Measurements from ENCODE around the gene WFIKKN2.

Gene WFIKKN2

DNA sequence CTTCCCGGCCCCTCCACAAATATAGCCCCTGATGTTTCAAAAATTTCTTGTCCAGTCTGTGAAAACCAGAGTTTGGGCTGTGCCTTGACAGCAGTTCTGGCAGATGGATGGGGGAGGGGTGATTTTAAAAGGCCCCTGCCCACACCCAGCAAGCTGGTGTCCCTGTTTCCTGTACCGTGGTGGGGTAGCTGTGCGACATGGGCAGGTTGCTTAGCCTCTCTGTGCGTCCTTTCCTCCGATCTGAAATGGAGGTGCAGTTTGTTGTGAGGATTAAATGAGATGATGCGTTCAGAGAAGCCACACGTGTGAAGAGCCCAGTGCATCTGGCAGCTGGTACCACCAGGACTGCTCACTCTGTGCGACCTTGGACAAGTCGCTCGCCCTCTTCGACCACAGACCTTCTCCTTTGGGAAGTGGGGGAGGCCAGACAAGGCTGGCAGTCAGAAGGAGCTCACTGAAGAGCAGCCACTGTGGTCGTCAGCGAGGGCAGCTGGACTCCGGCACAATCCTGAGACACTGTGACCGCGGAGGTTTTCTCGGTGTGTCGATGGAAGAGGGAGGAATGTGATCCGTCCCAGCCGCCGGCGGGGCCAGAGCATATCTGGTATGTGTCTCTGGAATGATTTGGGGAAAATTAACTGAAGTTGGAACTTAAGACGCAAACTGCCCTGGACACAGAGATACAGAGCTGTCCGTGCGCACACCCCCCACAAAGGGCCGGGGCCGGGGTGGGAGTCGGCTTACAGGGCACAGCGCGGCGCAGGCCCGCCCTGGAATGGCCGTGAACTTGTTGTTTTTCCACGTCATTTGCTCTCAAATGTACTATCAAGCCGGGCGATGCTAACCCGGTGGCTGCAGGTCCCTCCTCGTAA, 721 bp upstream of the WFIKKN2 start:
- DNase-seq = no peak

DNA sequence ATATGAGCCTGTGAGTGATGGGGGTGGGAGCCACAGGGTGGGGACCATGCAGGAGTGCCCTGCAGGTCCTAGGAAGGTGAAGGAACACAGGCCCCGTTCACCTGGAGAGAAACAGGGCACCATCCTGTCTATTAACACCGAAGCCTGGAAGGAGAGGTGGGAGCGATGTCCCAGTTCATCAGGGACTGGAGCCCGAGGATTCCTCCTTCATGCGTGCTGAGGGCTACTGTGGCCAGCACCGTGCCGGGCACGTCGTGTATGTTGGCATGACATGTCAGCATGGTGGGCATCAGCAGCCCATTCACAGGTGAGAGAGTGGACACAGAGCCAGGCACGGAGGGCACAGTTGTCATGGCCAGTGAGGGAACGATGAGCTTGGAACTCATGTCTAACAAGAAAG, 1.4 kb downstream of the WFIKKN2 start:
- DNase-seq = no peak

DNA sequence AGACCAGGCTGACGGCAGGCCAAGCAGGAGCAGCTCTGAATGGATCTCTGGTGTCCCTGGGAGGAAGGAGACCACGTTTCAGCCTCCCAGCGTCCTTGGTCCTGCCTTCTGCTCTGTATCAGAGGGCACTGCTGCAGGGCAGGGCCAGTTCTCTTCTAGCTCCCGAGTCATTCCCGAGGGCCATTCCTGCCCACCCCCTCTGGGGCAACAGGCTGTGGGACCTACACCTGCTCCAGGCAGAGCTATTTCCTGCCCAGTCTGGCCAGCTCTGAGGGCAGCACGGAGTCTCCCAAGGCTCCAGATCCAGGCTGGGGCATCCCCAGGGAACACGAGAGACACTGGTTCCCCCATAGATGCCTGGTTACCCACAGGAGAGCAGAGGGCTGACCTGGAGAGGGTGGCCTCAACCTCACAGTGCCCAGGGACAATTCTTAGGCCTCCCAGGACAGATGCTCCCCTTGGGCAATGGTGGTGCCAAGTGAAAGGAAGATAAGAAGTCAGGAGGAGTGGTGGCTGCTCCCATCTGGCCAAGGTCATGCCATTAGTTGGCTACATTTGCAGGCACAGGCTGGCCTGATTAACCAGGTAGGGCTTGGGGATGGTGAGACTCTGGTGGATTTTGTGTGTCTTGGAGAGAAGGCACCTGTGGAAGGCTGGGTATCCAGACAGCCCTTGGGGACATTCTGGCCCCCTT, 2.0 kb downstream of the WFIKKN2 start:
- DNase-seq = no peak

GRCh38 chr17:50837980-50838954, 2.9 kb downstream of the WFIKKN2 start:
- no peak for DNase-seq

DNA sequence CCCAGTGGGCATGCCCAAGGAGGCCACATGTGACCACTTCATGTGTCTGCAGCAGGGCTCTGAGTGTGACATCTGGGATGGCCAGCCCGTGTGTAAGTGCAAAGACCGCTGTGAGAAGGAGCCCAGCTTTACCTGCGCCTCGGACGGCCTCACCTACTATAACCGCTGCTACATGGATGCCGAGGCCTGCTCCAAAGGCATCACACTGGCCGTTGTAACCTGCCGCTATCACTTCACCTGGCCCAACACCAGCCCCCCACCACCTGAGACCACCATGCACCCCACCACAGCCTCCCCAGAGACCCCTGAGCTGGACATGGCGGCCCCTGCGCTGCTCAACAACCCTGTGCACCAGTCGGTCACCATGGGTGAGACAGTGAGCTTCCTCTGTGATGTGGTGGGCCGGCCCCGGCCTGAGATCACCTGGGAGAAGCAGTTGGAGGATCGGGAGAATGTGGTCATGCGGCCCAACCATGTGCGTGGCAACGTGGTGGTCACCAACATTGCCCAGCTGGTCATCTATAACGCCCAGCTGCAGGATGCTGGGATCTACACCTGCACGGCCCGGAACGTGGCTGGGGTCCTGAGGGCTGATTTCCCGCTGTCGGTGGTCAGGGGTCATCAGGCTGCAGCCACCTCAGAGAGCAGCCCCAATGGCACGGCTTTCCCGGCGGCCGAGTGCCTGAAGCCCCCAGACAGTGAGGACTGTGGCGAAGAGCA, 4.4 kb downstream of the WFIKKN2 start:
- DNase-seq = no peak

- DNase-seq = no peak
These were observed 5.0 kb downstream of the WFIKKN2 start for GRCh38 chr17:50840311-50840851.

DNA sequence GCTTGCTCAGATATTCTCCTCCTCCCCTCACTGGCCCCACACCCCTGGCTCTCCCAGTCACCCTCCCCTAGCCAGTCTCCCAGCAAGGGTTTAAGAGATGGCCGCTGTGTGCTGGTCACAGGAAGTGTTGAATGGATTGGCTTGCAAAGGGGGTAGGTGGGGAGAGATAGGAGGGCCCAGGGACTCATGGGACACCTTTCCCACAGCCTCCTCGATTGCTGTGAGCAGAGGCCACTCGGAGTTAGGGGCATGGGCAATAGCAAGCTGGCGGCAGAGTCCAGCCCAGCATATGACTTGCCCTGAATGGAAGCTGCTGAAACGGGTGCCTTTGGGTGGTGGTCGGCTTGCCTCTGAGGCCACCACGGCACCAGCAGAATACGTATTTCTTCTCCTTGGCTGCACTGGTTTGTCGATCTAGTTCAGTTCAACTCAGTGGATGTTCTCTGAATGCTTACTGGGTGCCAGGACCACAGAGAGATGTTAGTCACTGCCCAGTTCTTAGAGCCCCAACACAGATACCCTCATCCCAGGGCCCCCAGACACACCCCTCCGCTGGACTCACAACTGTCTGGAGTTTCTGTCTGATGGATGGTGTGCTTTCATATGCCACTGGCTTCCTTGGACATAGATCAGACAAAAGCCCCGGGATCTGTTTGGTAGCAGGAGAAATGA, 6.0 kb downstream of the WFIKKN2 start:
- DNase-seq = no peak

GRCh38 chr17:50841949-50842354, 6.6 kb downstream of the WFIKKN2 start:
- DNase-seq = peak; percentile 72

DNA sequence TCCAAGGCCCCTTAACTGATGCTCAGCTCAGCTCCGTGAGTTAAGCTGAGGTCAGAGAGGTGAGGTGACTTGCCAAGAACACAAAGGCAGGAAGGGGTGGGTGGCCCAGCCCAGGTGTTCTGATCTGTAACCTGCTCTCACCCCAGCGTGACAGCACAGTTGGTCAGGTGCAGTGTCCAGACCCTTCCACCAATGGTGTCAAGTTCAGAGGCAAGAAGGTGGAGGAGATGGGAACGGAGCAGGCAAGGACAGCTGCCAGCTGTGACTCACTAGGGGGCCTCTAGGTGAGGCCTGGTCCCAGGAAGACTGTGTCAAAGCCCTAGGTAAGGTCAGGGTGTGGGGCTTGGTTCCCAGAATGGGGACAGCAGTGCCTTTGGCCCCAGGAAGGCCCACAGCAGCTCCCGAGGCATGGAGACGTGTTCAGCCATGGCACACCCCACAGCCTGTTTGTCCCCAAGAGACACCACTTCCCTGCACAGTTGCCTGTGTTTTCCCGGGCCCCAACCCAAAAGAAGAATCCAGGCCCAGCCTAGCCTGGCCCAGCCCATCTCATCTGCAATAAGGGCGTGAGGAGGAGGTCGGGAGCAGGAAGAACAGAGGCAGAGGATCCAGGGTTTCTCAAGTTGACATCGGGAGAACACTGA, 7.2 kb downstream of the WFIKKN2 start:
- no peak for DNase-seq

- no peak for DNase-seq
These were observed 7.9 kb downstream of the WFIKKN2 start for GRCh38 chr17:50843150-50843905.

GRCh38 chr17:50844117-50844700, 8.8 kb downstream of the WFIKKN2 start:
- DNase-seq = no peak

DNA sequence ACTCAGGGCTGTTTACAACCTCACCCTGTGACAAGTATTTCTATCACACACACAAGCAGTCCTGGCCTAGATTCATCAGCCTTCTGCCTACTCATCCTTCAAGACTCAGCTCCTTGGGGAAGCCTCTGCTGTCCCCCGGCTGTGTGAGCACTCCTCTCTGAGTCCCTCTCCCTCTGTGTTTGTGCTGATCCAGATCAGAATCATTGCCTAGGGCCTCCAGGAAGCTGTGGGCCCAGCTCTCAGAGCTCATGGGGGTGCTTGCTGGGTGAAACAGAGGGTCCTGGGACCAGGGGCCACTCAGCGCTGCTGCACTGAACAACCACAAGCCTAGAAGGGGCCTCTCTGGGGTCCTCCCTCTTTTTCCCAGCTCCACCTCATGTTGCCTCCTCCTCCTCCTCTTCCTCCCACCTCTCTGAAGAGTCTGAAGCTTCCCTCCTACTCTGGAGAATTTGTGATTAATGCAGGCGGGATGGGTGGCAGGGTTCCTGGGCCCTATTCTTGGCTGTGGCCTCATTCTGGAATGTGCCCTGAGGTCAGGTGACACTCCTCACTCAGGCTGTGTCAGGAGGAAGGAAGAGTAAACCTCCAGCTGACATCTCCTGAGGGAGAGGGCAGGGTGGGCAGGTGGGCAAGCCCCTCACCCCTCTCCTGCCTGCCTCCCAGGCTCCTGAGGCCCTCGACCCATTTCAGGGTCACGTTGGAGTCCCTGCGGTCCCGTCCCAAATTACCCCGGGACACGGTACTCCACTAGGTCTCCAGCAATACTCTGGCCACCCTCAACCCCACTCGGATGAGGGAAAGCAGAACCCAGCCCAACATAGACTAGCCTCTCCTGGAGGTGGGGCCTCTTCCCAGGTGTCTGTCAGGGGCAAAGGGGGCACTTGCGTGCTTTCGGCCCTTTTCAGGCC, 10.1 kb downstream of the WFIKKN2 start:
- no peak for DNase-seq

DNA sequence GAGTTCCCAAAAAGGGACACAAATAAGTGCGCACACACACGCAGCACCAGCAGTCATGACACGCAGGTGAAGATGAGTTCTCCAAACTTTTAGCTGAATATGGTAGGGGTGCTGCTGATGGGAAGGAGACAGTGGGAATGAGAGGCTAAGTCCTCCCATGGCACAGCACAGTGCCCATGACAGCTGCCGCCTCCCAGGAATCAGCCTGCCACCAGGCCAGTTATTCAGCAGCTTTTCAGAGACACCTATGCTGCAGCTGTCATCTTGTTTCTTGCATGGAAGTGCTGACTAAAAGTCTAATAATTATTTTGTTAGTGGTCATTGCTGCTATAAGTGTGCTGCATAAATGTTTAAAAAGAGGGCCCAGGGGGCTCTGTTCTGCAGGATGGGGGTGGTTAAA, 12.2 kb downstream of the WFIKKN2 start:
- no peak for DNase-seq

- DNase-seq = no peak
These were observed 12.7 kb downstream of the WFIKKN2 start for GRCh38 chr17:50848039-50848438.

DNA sequence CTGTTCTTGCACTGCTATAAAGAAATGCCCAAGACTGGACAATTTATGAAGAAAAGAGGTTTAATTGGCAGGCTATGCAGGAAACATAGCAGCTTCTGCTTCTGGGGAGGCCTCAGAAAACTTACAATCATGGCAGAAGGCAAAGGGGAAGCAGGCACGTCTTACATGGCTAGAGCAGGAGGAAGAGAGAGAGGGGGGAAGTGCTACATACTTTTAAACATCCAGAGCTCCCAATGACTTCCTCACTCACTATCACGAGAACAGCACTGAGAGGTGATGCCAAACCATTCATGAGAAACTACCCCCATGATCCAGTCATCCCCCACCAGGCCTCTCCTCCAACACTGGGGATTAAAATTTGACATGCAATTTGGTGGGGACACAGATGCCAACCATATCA, 13.3 kb downstream of the WFIKKN2 start:
- DNase-seq = no peak

DNA sequence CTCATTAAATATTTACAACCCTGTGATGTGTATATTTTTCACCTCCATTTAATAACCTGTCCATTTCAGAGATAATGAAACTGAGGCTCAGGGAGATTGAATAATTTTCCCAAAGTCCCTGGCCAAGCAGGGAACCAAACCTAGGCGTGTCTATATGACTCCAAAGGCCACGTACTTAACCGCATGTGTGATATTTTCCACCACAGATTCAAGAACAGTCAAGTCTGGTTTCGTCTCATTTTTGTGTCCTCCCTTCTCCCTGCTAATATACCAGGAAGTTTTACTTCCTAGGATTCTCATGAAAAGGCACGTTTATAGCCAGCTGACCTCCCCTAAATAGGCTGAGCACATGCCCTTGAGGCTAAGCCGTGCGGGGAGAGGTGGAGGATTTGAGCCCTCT, 15.3 kb downstream of the WFIKKN2 start:
- no peak for DNase-seq

DNA sequence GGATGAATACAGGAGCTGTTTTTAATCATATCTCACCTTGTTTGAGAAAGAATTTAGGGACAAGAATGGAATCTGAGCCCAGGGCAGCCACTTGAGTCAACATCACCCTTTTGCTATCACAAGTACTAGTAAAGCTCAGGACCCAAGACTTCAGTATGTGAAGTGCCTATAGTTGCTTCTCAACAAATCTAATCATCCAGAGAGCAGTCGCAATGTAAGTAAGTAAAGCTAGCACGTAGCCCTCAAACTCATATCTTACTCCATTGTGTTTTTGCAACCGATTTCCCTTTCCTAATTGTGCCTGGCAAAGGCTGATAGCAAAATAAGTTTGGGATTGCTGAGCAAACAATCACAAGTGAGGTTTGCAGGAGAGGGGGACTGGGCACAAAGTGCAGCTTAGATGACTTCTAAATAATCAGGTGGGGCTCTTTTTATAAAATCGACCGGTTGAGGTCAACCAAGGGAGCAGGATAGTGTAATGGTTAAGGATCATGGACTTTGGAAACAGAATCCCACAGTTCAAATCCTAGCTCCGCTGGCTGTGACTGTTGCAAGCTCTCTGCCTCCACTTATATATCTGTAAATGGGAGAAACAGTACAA, 17.7 kb downstream of the WFIKKN2 start:
- no peak for DNase-seq

DNA sequence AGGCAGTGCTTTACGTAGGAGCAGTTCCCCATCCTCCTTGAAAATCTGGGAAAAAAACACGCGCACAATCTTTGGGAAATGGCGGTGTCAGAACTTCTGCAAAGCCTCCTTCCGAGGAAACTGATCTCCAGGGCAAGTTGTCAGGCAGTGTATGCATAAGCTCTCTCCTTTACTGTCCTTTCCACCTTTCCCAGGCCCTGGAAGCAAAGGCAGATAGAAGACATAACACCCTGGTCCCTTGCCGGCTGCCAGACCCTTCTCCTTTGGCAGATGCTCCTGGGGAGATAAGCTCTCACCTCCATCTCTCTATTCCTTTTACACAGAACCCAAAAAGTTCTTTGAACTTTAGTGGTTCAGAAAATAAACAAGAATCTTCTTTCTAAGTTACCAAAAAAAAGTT, 18.4 kb downstream of the WFIKKN2 start:
- DNase-seq = no peak
